Measurements from ENCODE around the gene SCO1.

The SCO1 gene

GRCh38 chr17:10657148-10657547, 40.2 kb downstream of the SCO1 start, which contains the start of gene MYH3:
MYH3 (minus strand) TSS chr17:10657309; CDS start chr17:10655064, 2,245 bp downstream.
- in situ Hi-C loops (cut with MboI; ENCODE audit: low sequenced_read_pairs): no loop called here

DNA sequence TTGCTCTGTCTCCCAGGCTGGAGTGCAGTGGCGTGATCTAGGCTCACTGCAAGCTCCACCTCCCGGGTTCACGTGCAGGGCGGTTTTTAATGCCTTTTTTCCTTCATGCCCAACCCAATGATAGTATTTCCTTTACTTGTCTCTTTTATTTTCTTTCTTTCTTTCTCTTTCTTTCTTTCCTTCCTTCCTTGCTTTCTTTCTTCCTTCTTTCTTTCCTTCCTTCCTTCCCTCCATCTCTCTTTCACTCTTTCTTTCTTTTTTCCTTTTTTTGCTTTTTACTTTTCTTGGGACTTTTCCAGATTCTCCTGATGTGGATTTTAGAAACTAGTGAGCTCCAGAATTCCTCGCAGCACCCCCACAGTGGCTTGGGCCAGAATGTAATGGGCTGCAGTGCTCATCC, 43.3 kb downstream of the SCO1 start:
- in situ Hi-C loops (cut with MboI; ENCODE audit: low sequenced_read_pairs): no loop called here

GRCh38 chr17:10652984-10653659, 44.2 kb downstream of the SCO1 start:
- in situ Hi-C loops (cut with MboI; ENCODE audit: low sequenced_read_pairs): no loop called here

- in situ Hi-C loops (cut with MboI; ENCODE audit: low sequenced_read_pairs): no loop called here
Measured at GRCh38 chr17:10651927-10652326, 45.4 kb downstream of the SCO1 start.

DNA sequence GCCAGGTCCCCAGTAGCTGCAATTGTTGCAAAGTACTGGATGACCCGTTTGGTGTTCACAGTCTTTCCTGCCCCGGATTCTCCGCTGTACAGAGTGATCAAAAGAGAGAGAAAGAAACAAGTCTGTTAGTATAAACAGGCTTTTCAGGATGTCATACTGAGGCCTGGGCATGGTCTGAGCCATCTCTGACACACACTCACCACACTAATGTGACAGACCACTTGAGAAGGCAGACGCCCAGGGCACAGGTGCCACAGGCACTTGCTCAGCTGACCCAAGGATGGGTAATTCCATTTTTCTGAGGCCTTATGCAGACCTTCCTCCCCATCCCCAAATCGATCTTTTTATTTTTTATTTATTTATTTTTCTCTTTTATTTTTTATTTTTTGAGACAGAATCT, 47.7 kb downstream of the SCO1 start:
- in situ Hi-C loops (cut with MboI; ENCODE audit: low sequenced_read_pairs): loop anchor here (25.0 kb wide), 1 partner anchor 188 kb away; the partner anchor contains the start of gene PIRT

DNA sequence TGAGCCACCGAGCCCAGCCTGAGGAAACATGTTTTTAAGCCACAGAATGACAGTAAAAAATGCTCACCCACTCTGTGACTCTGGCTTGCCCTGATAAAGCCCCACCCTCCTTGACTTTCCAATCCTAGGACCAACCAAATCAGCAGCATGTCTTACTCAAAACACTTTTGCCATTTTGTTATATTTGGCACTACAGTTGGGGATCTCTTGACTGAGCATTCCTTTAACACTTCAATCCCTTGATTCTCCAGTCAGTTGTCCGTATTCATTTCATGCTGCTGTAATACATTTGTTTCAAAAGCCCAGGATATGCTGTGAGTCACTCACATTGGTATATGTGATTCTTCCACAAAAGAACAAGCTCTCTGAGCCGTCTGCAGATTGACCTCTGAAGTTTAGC, 48.4 kb downstream of the SCO1 start:
- in situ Hi-C loops (cut with MboI; ENCODE audit: low sequenced_read_pairs): loop anchor here (25.0 kb wide), 1 partner anchor 188 kb away; the partner anchor contains the start of gene PIRT

DNA sequence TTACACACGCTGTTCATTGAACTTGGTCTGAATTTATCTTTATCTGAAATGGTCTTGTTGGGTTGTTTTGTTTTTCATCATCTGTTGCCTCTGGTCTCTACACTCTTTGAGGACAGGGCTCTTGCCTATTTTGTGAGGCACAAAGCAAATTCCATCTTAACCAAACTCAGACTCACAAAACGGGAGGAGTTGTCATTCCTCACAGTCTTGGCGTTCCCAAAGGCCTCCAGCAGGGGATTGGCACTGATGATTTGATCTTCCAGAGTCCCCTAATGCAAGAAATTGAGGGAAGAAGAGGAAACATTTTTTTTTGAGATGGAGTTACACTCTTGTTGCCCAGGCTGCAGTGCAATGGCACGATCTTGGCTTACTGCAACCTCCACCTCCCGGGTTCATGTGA, 49.0 kb downstream of the SCO1 start:
- in situ Hi-C loops (cut with MboI; ENCODE audit: low sequenced_read_pairs): loop anchor here (25.0 kb wide), 1 partner anchor 189 kb away; the partner anchor contains the start of gene PIRT

DNA sequence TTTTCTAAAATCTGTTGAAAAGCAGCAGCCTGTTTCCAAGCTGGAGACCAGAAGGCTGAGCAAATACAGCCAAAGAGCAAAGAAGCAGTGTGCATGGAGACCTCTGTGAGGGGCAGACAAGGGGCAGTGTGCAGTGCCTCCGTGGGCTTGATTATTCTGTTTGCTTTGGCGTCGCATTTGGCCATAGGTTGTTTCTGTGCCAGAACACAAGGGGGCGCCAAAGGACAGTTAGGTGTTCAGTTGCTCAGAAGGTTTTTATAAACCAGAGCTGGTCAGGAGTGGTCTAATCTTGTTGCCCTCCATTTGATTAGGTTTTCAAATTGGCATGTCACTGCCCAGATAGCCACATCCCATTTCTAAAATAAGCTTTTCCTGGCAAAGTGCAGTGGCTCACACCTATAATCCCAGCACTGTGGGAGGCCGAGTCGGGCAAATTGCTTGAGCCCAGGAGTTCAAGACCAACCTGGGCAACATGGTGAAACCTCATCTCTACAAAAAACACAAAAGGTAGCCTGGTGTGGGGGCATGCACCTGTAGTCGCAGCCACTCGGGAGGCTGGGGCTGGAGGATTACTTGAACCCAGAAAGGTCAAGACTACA, 50.8 kb downstream of the SCO1 start:
- in situ Hi-C loops (cut with MboI; ENCODE audit: low sequenced_read_pairs): loop anchor here (25.0 kb wide), 1 partner anchor 191 kb away; the partner anchor contains the start of gene PIRT

DNA sequence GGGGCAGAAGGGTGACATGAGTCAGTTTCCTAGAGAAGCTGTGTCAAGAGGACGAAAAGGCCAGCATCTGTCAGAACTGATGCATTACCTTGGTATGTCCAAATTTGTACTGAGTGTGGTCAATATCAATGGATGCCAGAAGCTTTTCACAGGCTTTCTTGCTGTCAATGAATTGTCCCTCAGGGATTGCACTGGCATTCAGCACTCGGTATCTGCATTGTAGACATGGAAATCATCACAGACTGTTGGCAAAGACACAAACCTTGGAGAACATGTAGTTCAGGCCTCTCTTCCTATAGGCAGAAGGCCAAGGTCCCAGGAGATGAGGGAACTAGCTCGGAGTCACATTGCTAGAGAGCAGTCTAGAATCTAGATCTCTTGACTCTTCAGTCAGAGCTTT, 56.9 kb downstream of the SCO1 start:
- in situ Hi-C loops (cut with MboI; ENCODE audit: low sequenced_read_pairs): loop anchor here (25.0 kb wide), 1 partner anchor 197 kb away; the partner anchor contains the start of gene PIRT

DNA sequence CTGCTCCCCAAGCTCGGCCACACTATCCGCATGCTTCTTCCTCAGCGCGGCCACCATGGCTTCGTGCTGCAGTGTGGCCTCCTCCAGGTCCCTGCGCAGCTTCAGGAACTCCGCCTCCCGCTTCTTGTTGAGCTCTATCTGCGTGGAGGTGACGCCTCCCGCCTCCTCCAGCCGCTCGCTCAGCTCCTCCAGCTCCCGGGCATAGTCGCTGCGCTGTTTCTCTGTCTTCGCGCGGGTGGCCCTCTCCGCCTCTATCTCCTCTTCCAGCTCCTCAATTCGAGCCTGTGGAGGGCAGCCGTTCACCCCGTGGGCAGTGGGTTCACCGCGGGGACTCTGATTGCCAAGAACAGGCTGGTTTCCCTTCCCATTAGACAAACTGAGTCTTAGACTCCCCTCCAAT, 59.2 kb downstream of the SCO1 start:
- in situ Hi-C loops (cut with MboI; ENCODE audit: low sequenced_read_pairs): loop anchor here (25.0 kb wide), 1 partner anchor 199 kb away; the partner anchor contains the start of gene PIRT

GRCh38 chr17:10635290-10635689, 62.0 kb downstream of the SCO1 start:
- in situ Hi-C loops (cut with MboI; ENCODE audit: low sequenced_read_pairs): loop anchor here (25.0 kb wide), 1 partner anchor 202 kb away; the partner anchor contains the start of gene PIRT

- in situ Hi-C loops (cut with MboI; ENCODE audit: low sequenced_read_pairs): loop anchor here (25.0 kb wide), 1 partner anchor 203 kb away; the partner anchor contains the start of gene PIRT
Measured at GRCh38 chr17:10633738-10634379, 63.5 kb downstream of the SCO1 start.

GRCh38 chr17:10631701-10632100, 65.6 kb downstream of the SCO1 start:
- in situ Hi-C loops (cut with MboI; ENCODE audit: low sequenced_read_pairs): loop anchor here (25.0 kb wide), 1 partner anchor 206 kb away; the partner anchor contains the start of gene PIRT

- in situ Hi-C loops (cut with MboI; ENCODE audit: low sequenced_read_pairs): loop anchor here (25.0 kb wide), 1 partner anchor 206 kb away; the partner anchor contains the start of gene PIRT
Measured at GRCh38 chr17:10631048-10631700, 66.2 kb downstream of the SCO1 start.

DNA sequence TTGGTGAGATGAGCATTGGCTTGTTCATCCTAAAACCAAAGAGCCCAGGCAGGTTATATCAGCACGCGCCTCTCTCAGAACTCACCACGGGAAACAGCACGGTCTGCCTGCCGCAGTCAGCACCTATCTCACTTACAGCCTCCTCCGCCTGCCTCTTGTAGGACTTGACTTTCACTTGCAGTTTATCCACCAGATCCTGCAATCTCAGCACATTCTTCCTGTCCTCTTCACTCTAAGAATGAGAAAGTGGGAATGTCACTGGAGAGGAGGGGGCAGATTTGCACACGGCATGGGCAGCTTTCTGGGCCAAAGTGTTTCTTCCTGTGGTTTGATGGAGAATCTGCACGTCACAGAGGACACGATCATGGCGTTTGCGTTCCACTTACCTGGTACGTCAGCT, 67.6 kb downstream of the SCO1 start:
- in situ Hi-C loops (cut with MboI; ENCODE audit: low sequenced_read_pairs): loop anchor here (25.0 kb wide), 1 partner anchor 208 kb away; the partner anchor contains the start of gene PIRT

GRCh38 chr17:10628756-10629155, 68.6 kb downstream of the SCO1 start:
- in situ Hi-C loops (cut with MboI; ENCODE audit: low sequenced_read_pairs): loop anchor here (25.0 kb wide), 1 partner anchor 209 kb away; the partner anchor contains the start of gene PIRT

DNA sequence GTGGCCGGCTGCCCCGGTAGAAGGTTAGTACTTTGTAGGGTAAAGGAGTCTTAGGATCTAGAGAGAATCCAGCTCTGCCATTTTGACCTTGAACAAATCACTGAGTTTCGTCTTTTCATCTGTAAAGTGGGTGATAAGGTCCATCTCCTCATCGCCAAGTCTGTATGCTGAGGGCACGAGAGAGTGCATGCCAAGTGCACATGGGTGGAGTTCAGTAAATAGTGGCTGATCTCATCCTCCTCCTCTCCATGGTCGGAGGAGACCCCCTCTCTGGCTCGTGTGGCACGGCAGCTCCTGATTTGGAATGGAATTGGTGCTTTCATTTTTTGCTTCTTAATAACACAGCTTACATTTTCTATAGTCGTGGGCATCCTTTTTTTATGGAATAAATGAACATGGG, 70.9 kb downstream of the SCO1 start:
- in situ Hi-C loops (cut with MboI; ENCODE audit: low sequenced_read_pairs): loop anchor here (25.0 kb wide), 1 partner anchor 211 kb away; the partner anchor contains the start of gene PIRT

GRCh38 chr17:10624969-10625368, 72.4 kb downstream of the SCO1 start:
- in situ Hi-C loops (cut with MboI; ENCODE audit: low sequenced_read_pairs): loop anchor here (25.0 kb wide), 3 partner anchors 212 to 713 kb away; partner anchors contain the start of genes PIRT and RCVRN

- in situ Hi-C loops (cut with MboI; ENCODE audit: low sequenced_read_pairs): loop anchor here (25.0 kb wide), 2 partner anchors 312 to 712 kb away; partner anchors contain the start of gene RCVRN
Measured at GRCh38 chr17:10623737-10624338, 73.5 kb downstream of the SCO1 start.
